GM13977 (cell line): ENCODE measurements around the gene ATP2B3.

ENCODE experiments used
- DNase-seq: peaks from one replicate; pipeline ENCODE4 v3.0.0; 2012; ENCODE audit warnings: low spot score
- in situ Hi-C: fragments of 300-500 bp; cut with MboI; formaldehyde crosslinking; loops from one replicate; pipeline ENCODE4 v1.12.0; 2022; ENCODE audit warnings: low sequenced_read_pairs, low pct_unique_long_range_greater_than_20kb, mixed read lengths, inconsistent platforms; ENCODE audit not compliant: unreplicated experiment
- TF ChIP-seq, protein P1 (sequence below): IDR thresholded peaks from 2 replicates; pipeline ENCODE4 v1.5.1; 2012; ENCODE audit warnings: mild to moderate bottlenecking, control low read depth; ENCODE audit not compliant: insufficient read depth; ENCODE audit errors: extremely low read depth, missing control alignments

ATP2B3 gene

DNA sequence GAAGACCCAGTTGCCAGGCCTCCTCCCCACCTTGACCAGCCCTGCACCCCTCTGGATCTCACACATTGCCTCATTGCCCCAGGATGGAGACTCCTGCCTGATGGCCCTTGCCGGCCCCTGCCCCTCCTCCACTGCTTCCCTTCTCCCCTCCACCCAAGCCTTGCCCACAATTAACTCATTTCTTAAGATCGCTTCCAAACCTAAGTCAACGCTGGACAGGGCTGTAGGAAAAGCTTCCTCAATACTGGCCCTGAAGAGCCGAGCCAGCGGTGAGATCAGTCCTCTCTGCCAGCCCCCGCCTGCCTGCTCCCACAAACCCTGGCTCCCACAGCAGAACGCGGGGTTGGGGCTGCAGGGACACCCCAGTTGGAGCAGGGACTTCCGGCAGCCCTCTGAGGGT lies 39.5 kb upstream of the ATP2B3 start:
- TF ChIP-seq, protein P1, sequence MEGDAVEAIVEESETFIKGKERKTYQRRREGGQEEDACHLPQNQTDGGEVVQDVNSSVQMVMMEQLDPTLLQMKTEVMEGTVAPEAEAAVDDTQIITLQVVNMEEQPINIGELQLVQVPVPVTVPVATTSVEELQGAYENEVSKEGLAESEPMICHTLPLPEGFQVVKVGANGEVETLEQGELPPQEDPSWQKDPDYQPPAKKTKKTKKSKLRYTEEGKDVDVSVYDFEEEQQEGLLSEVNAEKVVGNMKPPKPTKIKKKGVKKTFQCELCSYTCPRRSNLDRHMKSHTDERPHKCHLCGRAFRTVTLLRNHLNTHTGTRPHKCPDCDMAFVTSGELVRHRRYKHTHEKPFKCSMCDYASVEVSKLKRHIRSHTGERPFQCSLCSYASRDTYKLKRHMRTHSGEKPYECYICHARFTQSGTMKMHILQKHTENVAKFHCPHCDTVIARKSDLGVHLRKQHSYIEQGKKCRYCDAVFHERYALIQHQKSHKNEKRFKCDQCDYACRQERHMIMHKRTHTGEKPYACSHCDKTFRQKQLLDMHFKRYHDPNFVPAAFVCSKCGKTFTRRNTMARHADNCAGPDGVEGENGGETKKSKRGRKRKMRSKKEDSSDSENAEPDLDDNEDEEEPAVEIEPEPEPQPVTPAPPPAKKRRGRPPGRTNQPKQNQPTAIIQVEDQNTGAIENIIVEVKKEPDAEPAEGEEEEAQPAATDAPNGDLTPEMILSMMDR, result no peak
- in situ Hi-C loops, result no loop called here
- DNase-seq, result no peak

DNA sequence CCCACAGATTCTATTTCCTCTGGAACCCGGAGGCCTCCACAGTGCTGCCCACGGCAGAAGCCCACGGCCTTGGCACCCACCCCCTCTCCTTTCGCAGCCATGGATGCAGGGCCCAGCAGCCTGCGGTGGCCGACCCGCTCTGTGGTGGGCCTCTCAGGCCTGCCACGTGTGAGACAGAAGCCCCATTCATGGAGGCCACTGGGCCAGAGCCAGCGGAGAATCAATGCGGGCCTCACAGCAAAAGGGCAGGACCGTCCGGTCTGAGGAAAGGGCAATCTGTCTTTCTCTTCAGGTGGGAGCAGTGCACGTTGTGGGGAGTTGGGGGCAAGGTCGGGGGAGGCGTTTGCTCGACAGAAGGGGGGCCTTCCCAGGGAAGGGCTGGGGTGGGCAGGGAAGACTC lies 38.7 kb upstream of the ATP2B3 start:
- TF ChIP-seq, protein P1, result no peak
- in situ Hi-C loops, result no loop called here
- no peak for DNase-seq

DNA sequence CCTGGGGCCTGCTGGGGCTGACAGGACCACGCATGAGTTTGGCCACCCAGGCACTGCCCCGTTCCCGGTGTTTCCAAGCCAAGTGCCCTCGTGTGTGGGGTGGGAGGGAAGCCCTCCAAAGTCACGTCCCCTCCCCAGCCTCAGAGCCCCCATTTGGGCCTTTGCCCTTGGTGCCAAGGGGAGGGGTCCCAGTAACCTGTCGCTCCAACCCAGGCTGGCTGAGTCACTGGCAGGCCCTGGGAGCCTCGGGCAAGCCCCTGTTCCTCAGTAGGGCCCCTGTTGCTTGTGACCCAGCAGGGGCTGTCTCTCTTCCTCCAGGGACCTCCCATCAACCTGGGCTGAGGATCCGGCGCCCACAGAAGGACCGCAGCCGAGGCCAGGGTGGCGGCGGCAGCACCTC lies 36.4 kb upstream of the ATP2B3 start:
- TF ChIP-seq, protein P1, result no peak
- DNase-seq, result no peak
- in situ Hi-C loops, result no loop called here

DNA sequence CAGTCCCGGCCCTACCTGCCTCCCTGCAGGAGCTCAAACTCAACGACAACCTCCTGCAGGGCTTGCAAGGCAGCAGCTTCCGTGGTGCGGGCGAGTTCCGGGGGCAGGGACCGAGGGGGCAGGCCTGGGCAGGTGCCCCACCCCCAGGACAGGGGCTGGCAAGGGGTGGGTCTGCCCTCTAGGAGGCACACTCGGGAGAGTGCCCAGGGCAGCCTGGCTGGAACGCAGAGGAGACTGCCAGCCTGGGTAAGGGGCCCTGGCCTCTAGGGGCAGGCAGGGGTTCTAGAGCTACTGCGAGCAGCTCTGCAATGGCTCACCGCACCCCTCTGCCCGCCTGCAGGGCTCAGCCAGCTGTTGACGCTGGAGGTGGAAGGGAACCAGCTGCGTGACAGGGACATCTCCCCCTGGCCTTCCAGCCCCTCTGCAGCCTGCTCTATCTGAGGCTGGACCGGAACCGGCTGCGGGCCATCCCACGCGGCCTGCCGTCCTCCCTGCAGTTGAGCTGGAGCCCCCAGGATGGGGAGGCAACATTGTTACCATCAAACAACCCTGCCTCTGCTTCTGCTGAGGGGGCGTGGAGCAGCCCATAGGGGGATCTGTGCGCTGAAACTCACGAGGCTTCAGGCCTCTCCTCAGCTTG lies 34.9 kb upstream of the ATP2B3 start:
- TF ChIP-seq, protein P1, result no peak
- DNase-seq, result no peak
- in situ Hi-C loops, result no loop called here

DNA sequence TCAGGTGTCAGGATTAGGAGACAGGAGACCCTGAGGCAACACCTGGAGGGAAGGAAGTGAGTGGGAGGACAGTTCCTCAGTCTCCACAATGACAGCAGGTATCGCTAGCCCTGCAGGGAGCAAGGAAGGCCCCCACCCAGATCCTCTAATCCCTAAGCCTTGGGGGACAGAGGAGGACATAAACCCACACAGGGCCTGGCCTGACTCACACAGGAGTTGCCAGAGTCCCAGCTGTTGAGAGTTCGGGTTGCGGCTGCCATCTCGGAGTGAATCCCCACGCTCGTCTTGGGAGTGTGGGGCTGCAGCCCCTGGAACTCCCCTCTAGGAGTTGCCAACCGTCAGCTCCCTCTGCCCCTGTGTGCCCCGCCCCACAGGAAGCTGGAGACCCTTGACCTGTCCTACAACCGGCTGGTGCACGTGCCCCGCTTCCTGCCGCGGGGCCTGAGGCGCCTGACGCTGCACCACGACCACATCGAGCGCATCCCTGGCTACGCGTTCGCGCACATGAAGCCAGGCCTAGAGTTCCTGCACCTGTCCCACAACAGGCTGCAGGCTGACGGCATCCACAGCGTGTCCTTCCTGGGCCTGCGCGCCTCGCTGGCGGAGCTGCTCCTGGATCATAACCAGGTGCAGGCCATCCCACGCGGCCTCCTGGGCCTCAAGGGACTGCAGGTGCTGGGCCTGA lies 31.9 kb upstream of the ATP2B3 start:
- TF ChIP-seq, protein P1, result no peak
- DNase-seq, result no peak
- in situ Hi-C loops, result no loop called here

DNA sequence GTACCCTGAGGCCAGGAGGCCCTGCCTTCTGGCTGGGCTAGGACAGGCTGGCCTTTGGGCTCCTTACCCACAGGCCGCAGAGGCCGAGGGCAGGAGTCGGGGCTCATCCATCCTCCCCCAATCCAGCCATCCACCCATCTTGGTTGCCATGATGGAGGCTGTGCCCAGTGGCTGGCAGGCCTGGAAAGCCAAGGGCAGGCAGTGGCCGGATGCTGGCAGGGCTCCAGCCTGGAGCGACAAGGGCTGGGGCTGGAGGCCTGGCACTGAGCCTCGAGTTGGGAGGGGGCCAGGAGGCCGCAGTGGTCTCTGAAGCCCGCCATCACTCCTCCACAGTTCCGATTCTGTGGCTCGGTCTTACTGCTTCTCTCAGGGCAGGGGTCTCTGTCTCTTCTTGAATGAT lies 31.3 kb upstream of the ATP2B3 start:
- DNase-seq, result no peak
- TF ChIP-seq, protein P1, result no peak
- in situ Hi-C loops, result no loop called here
